Colonic mucosa (tissue), 4 donors: ENCODE measurements around the gene JPH2. TPM values are rescaled to one million over a fixed set of nuclear protein-coding genes. Genes with fewer than 3 reads are reported as not detected.

Experiments used
- DNase-seq: peaks from one replicate; pipeline ENCODE4 v3.0.0-alpha.2; 2020
- H3K27ac ChIP-seq: fragments of 200-600 bp; one replicate; pipeline ENCODE4 v1.8.0; 2021
- H3K27me3 ChIP-seq: fragments of 200-600 bp; one replicate; pipeline ENCODE4 v1.8.0; 2021
- H3K36me3 ChIP-seq: fragments of 200-600 bp; one replicate; pipeline ENCODE4 v1.8.0; 2021
- H3K4me1 ChIP-seq: fragments of 200-600 bp; one replicate; pipeline ENCODE4 v1.8.0; 2021; ENCODE audit warnings: mild to moderate bottlenecking
- H3K4me3 ChIP-seq: fragments of 200-600 bp; one replicate; pipeline ENCODE4 v1.8.0; 2021
- H3K9ac ChIP-seq, 2 donors: one replicate each; pipeline ENCODE4 v1.7.0; 2013; ENCODE audit warnings: control low read depth in 2 of 2, low read depth in 2 of 2, low read length in 2 of 2
- H3K9me3 ChIP-seq: fragments of 200-600 bp; one replicate; pipeline ENCODE4 v1.8.0; 2021
- intact Hi-C: fragments of 100-400 bp; cut with DNase I; formaldehyde crosslinking; loops from one replicate; pipeline ENCODE4 v1.14.1; 2022
- total RNA-seq, 2 donors: library from RNA; stranded (reverse); fragmentation: NEBNext Ultra II Directional in 1 of 2; extraction: Animal tissue kit (Norgen Biotek cat#: 25700) in 1 of 2; gene quantifications; one replicate each; pipeline ENCODE4 v1.2.1, GENCODE V29; 2021
- TF ChIP-seq, protein P1 (sequence below): fragments of 200-600 bp; IDR thresholded peaks from one replicate; pipeline ENCODE4 v1.8.0; 2022; ENCODE audit warnings: antibody characterized with exemption, mild to moderate bottlenecking
- donor health status: healthy.
- donor health status: DM: no; HTN: no; CAD: no.
- donor health status: DM: no; HTN: no; CAD: no.

JPH2 gene
- total RNA-seq, 2 donors from 2014 or later = 1.3 to 13.8 TPM

GRCh38 chr20:44172572-44172950, 14.4 kb downstream of the JPH2 start:
- no peaks in the 10 kb centered on the region for H3K27me3 ChIP-seq
- no peak overlapping the region for H3K9ac ChIP-seq
- H3K4me1 ChIP-seq = no peaks in the 10 kb centered on the region
- DNase-seq = no peak
- no peak overlapping the region for H3K4me3 ChIP-seq
- no peaks in the 10 kb centered on the region for H3K36me3 ChIP-seq
- no peaks in the 10 kb centered on the region for H3K9me3 ChIP-seq
- TF ChIP-seq, protein P1, sequence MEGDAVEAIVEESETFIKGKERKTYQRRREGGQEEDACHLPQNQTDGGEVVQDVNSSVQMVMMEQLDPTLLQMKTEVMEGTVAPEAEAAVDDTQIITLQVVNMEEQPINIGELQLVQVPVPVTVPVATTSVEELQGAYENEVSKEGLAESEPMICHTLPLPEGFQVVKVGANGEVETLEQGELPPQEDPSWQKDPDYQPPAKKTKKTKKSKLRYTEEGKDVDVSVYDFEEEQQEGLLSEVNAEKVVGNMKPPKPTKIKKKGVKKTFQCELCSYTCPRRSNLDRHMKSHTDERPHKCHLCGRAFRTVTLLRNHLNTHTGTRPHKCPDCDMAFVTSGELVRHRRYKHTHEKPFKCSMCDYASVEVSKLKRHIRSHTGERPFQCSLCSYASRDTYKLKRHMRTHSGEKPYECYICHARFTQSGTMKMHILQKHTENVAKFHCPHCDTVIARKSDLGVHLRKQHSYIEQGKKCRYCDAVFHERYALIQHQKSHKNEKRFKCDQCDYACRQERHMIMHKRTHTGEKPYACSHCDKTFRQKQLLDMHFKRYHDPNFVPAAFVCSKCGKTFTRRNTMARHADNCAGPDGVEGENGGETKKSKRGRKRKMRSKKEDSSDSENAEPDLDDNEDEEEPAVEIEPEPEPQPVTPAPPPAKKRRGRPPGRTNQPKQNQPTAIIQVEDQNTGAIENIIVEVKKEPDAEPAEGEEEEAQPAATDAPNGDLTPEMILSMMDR = no peak
- intact Hi-C loops = no loop called here
- H3K27ac ChIP-seq = no peak overlapping the region

DNA sequence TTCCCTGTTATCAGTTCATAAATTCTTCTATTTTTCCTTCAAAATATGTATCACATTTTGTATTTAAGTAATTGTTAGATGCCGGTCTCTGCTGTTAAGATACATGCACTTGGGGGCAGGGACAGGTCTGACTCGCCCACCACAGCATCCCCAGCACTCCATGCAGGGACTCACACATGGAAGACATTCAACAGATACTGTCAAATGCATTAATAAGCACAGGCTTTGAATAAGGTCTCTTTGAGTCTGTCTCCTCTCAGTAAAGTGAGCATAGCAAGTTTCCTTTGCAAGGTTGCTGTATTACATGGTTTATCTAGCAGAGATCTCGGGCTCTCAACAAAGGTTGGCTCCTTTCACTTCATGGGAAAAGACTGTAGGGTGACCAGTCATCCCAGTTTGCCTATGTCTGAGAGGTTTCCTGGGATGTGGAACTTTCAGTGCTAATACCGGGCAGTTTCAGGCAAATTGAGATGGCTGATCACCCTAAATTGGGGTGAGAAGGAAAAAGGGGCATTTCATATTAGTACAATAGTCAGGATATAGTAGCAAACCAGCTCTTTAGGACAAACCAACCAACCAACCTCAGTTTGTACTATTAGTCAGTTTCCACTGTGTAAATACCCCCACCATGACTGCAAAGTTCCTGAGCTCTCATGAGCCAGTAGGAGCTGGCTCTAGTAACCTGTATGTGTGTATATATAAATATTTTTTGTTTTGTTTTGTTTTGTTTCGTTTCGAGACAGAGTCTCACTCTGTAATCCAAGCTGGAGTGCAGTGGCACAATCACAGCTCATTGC, 15.0 kb downstream of the JPH2 start:
- H3K4me3 ChIP-seq = no peak overlapping the region
- H3K9me3 ChIP-seq = no peaks in the 10 kb centered on the region
- DNase-seq = no peak
- no peaks in the 10 kb centered on the region for H3K4me1 ChIP-seq
- TF ChIP-seq, protein P1 = no peak
- intact Hi-C loops = no loop called here
- H3K27me3 ChIP-seq = no peaks in the 10 kb centered on the region
- H3K9ac ChIP-seq = no peak overlapping the region
- no peak overlapping the region for H3K27ac ChIP-seq
- no peaks in the 10 kb centered on the region for H3K36me3 ChIP-seq

DNA sequence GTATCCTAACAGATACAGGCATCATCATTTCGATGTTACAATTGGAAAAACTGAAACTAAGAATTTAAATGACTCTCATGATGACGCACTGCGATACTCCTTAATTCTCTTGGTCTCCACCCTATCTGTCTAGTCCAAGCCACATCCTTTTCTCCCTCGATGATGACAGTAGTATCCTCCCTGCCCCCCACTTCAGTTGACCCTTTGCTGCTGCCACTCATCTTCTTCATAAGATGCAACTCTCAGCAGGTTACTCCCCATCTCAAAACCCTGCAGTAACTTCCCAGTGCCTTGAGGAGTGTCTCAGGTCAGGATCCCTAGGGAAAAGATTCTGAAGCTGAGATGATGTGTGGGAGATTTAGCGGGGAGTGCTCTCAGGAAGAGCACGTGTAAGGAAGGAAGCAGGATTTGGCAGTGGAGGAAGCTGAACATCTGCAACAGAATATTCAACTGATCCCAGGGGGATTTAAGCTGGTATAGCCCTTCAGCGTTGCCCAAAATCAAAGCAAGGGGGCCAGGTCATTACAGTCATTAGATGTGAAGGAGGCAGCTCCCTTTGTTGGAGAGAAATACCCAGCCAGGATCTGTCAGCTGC, 16.1 kb downstream of the JPH2 start:
- no peak for DNase-seq
- Histone ChIP-seq H3K27ac (no peak overlapping the region), H3K4me1 (no peaks in the 10 kb centered on the region), H3K27me3 (no peaks in the 10 kb centered on the region), H3K4me3 (no peak overlapping the region), H3K9ac (no peak overlapping the region), H3K9me3 (no peaks in the 10 kb centered on the region), H3K36me3 (no peaks in the 10 kb centered on the region)
- intact Hi-C loops = no loop called here
- TF ChIP-seq, protein P1 = no peak

DNA sequence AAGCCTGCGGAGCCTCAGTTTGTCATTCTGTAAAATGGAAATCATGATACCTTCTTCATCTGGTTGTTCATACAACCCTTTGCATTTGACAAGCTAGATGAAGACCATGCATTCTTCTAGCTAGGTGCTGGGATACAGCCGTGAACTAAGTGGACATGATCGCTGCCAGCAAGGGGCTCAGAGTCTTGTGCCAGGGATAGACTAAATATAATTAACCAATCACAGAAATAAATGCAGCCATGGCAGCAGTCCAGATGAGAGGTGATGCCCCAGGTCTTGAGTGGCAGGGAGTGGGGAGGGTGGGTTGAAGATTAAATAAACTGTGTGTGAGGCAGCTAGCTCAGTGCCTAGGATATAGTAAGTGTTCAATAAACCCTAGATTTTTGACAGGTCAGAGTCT, 19.3 kb downstream of the JPH2 start:
- no peaks in the 10 kb centered on the region for H3K9me3 ChIP-seq
- no peak for DNase-seq
- no peak overlapping the region for H3K27ac ChIP-seq
- no peaks in the 10 kb centered on the region for H3K4me1 ChIP-seq
- TF ChIP-seq, protein P1 = no peak
- intact Hi-C loops = no loop called here
- no peaks in the 10 kb centered on the region for H3K36me3 ChIP-seq
- no peak overlapping the region for H3K9ac ChIP-seq
- no peak overlapping the region for H3K4me3 ChIP-seq
- H3K27me3 ChIP-seq = no peaks in the 10 kb centered on the region

DNA sequence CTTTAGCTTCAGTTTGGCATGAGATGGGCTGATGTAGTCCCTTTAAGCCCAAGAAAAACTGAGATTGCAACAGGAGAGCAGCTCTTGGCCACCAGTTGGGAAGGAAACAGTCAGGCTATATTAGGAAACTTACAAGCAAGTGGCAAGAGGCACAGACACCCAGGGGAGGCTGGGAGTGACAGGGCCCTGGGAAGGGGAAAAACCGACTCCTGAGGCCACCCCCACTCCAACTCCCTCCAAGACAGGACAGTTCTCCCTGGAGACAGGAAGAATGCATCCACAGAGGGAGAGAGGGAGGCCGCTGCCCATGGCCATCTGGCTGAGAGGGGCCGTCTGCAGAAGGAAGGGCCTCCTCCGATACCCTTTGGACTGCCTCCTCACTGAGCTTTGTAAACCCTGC, 20.5 kb downstream of the JPH2 start:
- Histone ChIP-seq H3K4me1 (no peaks in the 10 kb centered on the region), H3K4me3 (no peak overlapping the region), H3K36me3 (no peaks in the 10 kb centered on the region), H3K9ac (no peak overlapping the region), H3K27me3 (no peaks in the 10 kb centered on the region), H3K27ac (no peak overlapping the region), H3K9me3 (no peaks in the 10 kb centered on the region)
- intact Hi-C loops = no loop called here
- TF ChIP-seq, protein P1 = no peak
- DNase-seq = no peak
